ENCODE results near the gene MECP2.
"Not testable (repeated sequence)": the region's sequence is repeated elsewhere in the genome, so short reads cannot be mapped to it uniquely, and the experiment has no call there.

Gene MECP2

DNA sequence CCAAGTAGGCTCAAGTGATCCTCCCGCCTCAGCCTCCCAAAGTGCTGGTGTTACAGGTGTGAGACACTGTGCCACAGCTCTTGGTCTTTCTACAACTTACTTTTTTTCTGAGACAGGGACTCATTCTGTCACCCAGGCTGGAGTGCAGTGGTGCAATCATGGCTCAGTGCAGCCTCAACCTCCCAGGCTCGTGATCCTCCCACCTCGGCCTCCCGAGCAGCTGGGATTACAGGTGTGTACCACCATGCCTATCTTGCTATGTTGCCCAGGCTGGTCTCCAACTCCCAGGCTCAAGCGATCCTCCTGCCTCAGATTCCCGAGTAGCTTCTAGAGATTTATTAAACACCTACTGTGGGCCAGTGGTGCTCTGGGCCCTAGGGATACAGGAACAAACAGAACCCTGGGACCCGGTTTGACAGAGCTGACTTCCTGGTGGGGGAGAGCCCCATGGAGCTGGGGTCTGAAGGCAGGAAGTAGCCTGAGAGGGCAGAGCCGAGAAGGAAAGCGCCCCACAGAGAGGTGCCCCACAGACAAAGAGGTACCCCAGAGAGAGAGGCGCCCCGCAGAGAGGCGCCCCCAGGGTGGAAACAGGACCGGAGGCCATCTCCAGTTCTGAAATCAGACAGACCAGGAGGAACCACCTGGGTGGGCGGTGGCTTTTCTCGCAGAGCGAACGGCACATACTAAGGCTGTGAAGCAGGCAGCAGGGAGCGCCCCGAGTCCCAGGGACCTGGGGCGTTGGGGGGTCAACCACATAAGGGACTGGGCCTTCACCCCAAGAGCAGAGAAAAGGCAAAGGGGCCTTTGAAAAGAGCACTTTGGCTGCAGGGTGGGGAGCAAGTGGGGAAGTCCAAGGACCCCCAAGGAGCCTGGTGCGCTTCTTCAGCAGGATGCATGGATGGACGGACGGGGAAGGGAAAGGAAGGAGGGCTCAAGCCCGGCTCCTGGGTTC, 82.8 kb downstream of the MECP2 start:
- DNase-seq, result no peak

DNA sequence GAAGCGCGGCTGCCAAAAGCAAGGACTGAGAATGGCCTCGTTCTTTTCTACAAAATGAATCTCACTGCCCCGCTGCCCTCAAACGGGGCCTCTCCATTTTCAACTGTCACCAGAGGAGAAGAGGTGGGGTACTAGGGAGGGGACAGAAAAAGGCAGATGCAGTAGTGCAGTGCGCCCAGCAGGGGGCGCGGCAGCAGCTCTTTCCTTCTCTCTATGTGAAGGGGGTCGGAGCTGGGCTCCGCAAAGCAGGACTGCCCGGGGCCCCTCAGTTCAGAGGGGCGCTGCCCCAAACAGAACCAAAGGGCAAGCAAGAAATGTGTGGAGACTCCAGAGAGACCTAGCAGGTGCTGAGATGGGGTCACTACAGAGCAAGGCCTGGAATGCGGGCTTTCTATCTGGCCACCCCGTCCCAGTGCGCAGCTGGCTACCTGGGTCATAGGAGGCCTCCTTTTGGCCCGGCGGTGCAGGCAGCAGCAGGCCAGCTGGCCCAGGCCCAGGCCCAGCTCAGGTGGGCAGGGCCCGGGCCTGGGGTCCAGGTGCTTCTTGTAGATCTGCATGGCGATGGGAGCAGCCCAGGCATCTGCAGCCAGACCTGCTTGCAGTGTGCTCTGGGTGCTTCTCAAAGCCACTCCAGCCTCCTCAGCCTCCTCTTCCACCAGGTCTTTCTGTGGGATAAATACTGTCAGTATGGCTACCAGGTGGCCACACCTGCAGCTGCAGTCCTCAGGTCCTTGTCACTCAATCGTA, 83.7 kb downstream of the MECP2 start:
- peak; percentile 49 to 67 for DNase-seq

DNA sequence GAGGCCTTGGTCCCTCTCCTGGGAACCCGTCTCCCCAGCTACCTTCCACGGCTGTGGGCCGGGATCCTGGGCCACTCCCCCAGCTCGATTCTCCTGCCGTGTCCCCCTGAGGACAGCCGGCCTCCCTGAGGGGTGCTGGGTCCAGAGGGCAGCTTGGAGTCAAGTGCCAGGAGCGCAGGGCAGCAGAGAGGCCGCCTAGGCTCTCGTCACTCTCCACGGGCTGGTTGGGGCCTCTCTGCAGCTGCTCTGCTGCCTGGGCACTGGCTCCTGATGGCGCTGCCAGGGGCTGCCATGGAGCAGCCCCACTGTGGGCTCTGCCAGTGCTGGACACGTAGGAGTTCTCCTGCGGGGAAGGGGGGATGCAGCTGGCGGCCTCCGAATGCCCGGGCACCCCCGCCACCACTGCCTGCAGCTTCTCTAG, 84.5 kb downstream of the MECP2 start:
- no peak for DNase-seq

DNA sequence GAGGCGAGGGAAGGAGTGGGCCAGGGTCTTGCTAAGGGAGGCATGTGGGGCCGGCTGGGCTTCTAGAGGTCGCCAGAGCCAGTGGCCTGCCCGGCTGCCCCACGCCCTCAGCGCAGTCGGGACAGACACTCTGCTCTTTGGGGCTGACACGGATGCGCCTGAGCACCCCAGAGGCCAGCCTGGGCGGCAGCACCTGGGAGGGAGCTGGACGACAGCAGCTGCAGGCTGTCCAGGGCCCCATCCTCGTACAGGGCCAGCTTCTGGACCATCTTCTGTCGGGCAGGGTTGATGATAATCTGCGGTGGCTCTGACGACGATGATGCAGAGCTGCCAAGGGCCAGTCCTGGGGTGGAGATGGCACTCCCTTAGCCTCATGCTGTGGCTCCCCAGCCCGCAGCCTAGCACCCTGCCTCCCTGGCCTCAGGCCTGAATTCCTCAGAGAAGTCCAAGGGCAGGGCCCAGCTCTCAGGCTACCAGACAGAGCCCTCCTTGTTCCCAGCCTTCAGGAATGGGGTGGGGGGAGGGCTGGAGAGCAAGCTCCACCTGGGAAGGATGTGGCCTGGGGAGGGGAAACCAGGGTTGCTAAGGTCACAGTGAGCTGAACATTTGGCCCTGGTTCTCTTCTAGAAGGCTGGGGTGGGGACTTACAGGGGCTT, 85.1 kb downstream of the MECP2 start:
- DNase-seq, result no peak

DNA sequence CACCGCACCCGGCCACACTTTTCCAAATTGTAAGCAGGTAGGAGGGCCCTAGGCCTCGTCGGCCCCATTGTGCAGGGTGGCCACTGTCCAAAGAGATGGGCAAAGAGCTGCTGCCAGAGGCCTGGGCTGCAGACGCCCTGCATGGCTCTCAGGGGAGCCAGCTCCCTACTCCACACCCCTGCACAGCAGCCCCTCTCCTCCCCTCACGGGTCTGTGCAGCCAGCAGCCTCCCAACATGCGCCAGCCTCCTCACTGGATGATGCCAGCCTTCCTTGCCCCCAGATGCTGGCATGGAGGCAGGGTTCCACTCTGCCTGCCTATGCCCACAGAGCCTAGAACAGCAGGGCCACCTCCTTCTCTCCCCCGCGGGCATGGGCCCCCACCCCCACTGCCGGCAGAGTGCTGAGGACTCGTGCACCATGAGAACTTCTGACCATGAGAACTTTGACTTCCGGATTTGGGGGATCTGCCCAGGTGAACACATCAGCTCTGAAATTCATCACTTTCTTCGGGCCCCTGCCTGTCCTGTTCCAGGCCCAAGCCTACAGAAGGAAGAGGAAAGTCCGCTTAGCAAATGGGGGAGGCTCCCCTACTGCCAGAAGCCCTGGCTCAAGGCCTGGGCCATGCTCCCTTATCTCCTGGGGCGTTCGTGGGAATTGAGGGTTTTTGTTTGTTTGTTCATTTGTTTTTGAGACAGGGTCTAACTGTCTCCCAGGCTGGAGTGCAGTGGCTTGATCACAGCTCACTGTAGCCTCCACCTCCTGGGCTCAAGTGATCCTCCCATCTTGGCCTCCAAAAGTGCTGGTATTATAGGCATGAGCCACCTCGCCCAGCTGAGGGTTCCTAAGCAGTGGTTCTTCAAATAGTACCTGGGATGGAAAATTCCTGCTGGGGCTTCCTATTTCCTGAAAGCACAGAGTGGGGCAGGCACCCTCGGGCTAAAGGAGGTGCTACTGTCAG, 85.9 kb downstream of the MECP2 start:
- no peak for DNase-seq

DNA sequence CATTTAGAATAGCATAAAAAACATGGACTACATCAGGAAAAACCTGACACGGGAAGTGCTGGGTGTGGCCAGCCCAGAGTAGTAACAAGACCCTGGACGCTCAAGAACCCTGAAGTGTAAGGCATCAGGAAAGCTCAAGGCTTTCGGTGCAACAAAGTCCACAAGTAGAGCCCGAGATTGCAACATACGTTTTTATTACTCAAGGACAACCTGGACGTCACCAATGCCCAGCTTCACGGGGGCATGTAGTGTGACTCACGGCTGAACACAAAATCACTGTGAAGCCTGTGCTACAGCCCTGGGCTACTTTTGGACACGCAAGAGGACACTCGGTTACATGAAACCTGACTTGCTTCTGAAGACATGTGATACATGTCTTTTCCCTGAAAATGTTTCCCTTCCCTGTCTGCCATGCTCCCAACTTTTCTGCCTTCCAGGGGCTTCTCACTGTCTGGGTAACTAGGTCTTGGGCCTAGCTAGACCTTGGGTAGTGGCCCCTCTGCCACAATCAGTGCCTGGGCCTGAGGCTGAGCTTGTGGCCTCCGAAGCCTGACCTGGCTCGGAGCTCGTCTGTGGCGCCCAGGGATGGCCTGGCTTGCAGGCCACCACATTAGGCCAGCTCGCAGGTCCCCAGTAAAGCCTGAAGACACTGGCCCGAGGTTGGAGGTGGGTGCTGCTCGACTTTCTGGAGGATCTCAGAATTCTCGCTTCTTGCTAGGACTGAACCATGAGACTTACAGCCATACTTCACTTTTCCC, 87.0 kb downstream of the MECP2 start:
- DNase-seq, result peak in 1 of 2 donors; percentile 46

DNA sequence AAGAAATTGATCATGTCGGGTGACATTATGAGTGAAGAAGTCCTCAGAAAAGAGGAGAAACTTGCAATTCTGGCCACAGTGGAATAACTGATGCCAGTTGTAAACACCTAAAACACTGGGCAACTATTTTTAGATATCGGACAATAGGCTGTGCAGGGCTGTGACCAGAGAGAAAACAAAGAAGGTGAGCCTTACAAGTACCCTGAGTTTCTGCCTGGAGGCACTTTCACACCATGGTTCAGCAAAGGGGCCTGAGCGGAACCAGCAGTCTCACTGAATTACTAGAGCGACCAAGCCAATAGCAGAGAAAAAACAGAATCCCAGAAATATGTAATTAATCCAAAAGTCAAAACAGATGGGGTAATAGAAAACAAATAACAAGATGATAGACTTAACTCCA, 89.0 kb downstream of the MECP2 start:
- DNase-seq, result no peak

DNA sequence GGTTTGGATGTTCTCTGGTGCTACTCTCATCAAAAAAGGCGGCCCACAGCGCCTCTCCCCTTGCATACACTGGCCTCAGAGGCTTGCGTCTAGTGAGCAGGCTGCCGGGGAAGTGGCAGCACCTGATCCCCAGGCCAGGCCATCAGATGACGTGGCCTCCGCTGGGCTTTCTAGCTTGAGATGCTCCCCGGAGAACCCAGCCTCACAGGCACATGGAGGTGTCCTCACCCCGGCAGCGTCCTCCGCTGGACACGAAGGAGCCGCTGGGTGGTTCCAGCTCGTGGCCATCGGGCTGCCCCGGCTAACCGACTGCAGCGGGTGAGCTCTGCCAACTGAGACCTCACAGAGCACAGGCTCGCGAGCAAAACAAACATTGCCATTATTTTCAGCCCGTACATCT, 90.6 kb downstream of the MECP2 start:
- DNase-seq, result no peak

DNA sequence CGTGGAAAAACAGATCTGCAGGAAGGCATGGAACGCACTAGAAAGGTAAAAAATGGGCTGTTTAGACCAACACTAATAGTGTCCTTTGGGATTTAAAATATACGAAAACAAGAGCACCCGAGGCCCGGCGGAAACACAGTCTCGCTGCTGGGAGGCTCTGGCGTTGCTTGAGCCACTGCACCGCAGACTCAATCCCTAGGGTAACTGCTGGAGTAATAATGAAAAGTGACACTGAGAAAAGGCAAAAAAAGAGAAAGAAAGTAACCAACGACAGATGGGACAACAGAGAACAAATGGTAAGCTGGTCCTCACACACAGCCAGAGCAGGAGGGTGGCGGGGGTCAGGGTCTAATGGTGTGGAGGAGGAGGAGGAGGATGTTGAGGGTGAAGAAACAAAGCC, 93.2 kb downstream of the MECP2 start:
- no peak for DNase-seq

DNA sequence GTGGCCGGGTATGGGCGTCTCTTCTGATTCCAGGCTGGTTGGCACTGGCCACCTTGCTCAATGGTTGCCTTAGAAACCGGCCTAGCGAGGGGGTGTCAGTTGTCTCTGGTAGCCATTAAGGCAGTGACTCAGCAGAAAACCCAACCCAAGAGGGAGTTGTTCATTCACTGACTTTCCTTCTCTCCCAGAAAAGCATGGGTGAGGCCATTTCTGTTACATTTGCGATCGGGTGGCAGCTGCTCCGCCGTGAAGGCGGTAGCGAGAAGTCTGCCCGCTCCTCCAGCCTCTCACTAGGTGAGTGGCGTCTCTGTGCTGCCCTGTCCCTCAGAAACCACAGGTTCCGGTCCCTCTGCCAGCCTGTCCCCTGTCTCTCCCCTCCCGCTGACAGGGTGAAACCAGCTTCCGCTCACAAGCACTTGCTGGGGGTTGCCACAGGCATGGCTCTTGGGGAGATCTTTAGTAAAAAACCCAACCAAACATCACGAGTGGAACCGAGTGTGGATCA, 95.2 kb downstream of the MECP2 start:
- DNase-seq, result peak; percentile 64 to 71

DNA sequence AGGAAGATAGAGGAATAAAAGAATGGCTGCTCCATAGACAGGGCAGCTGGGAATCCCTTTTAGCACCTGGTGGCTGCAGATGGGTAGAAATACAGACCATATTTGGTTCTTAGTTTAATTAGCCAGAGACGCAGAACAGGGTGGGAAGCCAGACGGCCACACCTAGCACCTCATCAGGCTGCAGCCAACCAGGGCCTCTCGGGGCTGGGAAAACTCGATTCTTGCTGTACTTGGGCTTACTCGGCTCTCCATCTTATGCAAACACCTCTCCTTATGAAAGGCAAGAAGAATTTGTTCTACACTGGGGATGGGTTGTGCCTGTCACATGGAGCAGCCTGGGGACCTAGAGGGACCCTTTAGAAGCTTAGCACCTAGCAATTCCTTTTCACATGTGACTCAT, 97.5 kb downstream of the MECP2 start:
- DNase-seq, result no peak

DNA sequence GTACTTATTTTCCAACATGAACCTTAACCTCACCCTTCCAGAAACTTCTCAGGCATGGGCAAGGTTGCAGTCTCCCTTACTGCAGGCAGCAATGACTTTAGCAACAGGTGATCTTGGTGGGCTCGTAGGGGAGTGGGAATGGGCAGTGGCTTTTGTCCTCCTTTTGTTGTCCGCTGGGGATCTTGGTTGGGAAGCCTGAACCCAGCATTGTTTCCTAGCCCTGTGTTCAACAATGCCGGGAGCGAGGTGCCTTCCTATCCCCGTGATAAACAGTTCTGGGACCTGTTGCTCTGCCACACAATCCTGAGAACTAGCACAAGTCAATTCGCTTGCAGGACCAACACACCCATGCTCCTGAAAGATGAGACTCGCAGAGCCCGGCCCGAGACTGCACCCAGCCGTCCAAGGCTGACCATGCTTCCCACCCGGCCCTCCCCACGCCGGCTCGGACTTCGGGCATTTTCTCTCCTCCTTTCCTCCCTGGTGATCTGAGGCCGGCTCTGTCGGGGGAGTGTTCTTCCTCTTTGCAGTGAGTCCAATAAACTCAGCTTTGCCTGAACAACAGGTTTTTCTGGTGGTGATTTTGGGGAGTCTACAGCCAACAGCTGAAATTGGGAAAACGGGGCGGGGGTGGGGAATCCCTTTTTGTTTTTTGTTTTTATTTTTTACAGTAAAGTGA, 98.0 kb downstream of the MECP2 start:
- no peak for DNase-seq

DNA sequence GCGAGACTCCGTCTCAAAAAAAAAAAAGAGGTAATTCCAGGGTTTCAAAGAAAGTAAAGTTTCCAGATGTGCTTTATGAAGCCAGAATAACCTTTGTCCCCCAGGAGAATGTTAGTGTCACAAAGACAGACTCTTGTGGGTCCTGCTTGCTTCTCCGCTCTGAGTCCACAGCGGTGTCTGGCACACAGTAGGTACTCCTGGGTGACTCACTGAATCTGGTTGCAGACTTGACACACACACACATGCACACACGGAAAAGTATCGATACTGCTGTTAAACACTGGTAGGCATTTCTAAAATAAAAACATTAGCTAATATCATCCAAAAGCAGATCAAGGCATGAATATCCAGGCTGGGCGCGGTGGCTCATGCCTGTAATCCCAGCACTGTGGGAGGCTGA, 102.0 kb downstream of the MECP2 start:
- no peak for DNase-seq

DNA sequence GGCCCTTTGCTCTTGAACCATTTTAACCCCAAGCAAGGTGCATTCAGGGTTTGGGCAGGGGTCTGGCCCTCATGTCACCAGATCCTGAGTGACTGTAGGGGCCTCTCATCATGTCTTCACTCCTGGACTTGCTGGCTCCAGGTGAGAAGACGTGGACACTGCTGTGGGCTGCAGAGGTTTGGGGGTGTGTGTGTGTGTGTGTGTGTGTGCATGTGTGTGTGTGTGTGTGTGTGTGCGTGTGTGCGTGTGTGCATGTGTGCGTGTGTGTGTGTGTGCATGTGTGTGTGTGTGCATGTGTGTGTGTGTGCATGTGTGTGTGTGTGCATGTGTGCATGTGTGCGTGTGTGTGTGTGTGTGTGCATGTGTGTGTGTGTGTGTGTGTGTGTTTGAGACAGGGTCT, 103.1 kb downstream of the MECP2 start:
- not testable (repeated sequence) for DNase-seq

DNA sequence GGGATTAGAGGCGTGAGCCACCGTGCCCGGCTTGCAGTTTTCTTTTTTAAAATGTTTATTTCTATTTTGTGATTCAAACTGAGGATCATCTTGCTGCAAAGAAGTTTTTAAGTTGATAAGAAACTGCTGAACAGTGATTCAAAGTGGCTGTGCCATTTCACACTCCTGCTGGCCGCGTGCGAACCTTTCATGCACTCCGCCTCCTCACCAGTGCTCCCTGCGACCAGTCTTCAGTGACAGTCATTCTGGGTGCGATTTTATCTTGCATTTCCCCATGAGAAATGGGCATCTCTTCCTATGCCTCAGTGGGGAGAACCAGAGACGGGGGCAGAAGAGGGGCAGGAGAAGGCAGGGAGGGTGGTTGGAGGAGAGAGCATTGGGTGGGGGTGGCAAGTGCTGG, 103.5 kb downstream of the MECP2 start:
- DNase-seq, result no peak

DNA sequence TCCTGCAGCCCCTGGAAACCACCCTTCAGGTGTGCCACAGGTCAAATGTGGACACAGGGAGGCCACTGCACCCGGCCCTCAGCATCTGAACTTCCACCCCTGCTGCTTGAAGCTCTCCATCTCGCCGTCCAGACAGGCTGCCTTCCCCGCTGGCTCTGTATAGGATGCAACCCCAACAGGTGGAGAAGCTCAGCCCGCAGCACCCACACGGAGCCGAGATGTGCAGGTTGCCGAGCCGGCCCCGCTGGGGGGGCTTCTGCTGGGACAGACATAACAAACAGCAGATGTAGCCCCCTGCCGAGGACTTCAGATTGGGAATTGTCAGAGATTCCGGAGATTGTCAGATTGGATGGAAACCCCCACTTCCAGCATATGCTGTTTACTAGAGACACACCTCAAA, 104.4 kb downstream of the MECP2 start:
- no peak for DNase-seq

DNA sequence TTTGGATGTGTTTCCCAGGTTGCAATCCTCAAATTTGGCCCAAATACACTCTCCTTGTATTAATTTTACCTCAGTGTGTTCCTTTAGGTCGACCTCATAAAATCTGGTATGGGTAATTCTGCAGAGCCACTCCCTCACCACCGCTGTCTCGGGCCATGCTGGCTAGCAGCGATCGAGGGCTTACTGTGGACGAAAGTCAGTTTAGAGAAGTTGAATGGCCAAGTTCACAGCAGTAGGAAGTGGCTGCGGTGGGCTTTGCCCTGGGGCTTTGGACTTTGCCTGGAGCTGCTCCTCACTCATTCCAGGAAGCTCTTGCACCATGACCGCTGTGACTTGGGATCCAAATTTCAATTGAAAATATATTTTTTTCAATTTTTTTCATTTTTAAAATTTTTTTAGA, 105.3 kb downstream of the MECP2 start:
- no peak for DNase-seq

DNA sequence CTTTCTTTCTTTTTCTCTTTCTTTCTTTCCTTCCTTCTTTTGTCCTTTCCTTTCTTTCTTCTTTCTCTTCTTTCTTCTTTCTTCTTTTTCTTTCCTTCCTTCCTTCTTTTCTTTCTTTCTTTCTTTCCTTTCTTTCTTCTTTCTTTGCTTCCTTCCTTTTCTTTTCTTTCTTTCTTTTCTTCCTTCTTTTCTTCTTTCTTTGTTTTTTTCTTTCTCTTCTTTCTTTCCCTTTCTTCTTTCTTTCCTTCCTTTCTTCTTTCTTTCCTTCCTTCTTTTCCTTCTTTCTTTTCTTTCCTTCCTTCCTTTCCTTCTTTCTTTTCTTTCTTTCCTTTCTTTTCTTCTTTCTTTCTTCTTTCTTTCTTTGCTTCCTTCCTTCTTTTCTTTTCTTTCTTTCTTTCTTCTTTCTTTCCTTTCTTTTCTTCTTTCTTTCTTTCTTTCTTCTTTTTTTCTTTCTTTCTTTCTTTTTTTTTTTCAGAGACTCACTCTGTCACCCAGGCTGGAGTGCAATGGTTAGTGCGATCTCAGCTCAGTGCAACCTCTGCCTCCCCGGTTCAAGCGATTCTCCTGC, 106.4 kb downstream of the MECP2 start:
- DNase-seq, result no peak

DNA sequence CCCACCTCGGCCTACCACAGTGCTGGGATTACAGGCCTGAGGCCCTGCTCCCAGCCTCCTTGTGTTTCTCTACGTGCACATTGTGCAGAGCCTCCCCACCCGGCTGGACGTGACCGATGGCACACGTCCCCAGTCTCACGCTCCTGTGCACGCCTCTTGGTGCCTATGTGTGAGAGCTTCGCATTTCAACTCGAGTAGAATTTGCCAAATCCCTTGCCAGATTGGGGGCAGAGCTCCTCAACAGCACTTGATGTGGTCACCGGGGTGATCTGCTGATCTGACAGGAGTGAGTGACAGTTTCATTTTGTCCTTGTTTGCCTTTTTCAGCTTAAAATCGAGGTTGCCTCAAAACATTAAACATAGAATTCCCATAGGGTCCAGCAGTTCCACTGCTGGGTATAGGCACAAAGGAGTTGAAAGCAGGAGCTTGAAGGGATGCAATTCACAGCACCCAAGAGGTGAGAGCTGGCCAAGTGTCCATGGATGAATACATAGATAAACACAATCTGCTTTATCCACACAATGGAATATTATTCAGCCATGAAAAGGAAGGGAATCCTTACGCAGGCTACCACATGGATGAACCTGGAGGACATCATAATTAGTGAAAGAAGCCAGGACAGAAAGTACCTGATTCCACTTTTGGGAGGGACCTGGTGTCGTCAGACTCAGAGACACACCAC, 107.4 kb downstream of the MECP2 start:
- no peak for DNase-seq

DNA sequence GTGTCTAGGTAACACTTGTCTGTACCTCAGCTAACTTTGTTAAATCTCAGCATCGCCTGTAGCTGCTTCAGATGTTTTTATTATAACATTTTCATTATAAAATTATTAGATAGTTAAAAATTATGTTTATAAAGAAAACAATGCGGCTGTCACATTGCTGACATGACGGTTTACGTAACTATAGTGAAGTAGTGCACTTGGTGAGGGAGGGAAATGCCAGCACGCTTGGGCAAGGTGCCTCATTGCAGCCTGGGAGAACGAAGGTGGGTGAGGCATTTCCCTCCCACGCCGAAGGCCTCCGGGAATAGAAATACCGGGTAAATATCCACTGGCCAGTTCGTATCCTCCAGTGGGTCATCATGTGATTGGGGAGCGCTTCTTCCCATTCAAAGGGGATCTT, 109.0 kb downstream of the MECP2 start:
- no peak for DNase-seq

Measured in CD4-positive, alpha-beta T cell treated with Interferon alpha-2 for 1 hour (primary cell).